MM.1S (cell line): ENCODE measurements around the gene ARL6IP5.

ENCODE experiments used
- DNase-seq: peaks from one replicate; pipeline ENCODE4 v3.0.0-alpha.2; 2015
- H2AFZ ChIP-seq: fragments of 300-600 bp; sonication (generic); 2 replicates; pipeline ENCODE4 v1.6.0; 2016; ENCODE audit warnings: antibody characterized with exemption, low read length
- H3F3A ChIP-seq: fragments of 300-600 bp; sonication (generic); 2 replicates; pipeline ENCODE4 v1.6.1; 2016; ENCODE audit warnings: mild to moderate bottlenecking, antibody characterized with exemption, low read length, moderate library complexity, mixed read lengths; ENCODE audit not compliant: insufficient read depth
- H3K27ac ChIP-seq: fragments of 300-600 bp; sonication (generic); 2 replicates; pipeline ENCODE4 v1.5.1; 2016; ENCODE audit warnings: mild to moderate bottlenecking, low read length
- H3K27me3 ChIP-seq: fragments of 300-600 bp; sonication (generic); replicated peaks from 2 replicates; pipeline ENCODE4 v1.6.0; 2016; ENCODE audit warnings: low read length; ENCODE audit not compliant: insufficient read depth
- H3K36me3 ChIP-seq: fragments of 300-600 bp; sonication (generic); replicated peaks from 2 replicates; pipeline ENCODE4 v1.6.1; 2016; ENCODE audit warnings: mild to moderate bottlenecking, low read length, mixed read lengths; ENCODE audit not compliant: insufficient read depth
- H3K4me1 ChIP-seq: fragments of 300-600 bp; sonication (generic); 2 replicates; pipeline ENCODE4 v1.6.1; 2016; ENCODE audit warnings: low read length, mixed read lengths
- H3K4me2 ChIP-seq: fragments of 300-600 bp; sonication (generic); 2 replicates; pipeline ENCODE4 v1.6.0; 2016; ENCODE audit warnings: low read depth, low read length
- H3K4me3 ChIP-seq: fragments of 300-600 bp; sonication (generic); 2 replicates; pipeline ENCODE4 v1.5.1; 2016; ENCODE audit warnings: low read length, mixed read lengths
- H3K79me2 ChIP-seq: fragments of 300-600 bp; sonication (generic); 2 replicates; pipeline ENCODE4 v1.6.1; 2016; ENCODE audit warnings: mixed run types, low read length, mixed read lengths
- H3K9ac ChIP-seq: fragments of 300-600 bp; sonication (generic); 2 replicates; pipeline ENCODE4 v1.6.1; 2016; ENCODE audit warnings: low read length, mixed read lengths
- H3K9me2 ChIP-seq: fragments of 300-600 bp; sonication (generic); replicated peaks from 2 replicates; pipeline ENCODE4 v1.6.1; 2016; ENCODE audit warnings: mild to moderate bottlenecking, low read length, mixed read lengths; ENCODE audit not compliant: insufficient read depth
- H3K9me3 ChIP-seq: fragments of 300-600 bp; sonication (generic); replicated peaks from 2 replicates; pipeline ENCODE4 v1.6.1; 2016; ENCODE audit warnings: mild to moderate bottlenecking, low read length, mixed read lengths; ENCODE audit not compliant: insufficient read depth
- H4K20me1 ChIP-seq: fragments of 300-600 bp; sonication (generic); 2 replicates; pipeline ENCODE4 v1.6.1; 2016; ENCODE audit warnings: mild to moderate bottlenecking, low read length, moderate library complexity, mixed read lengths; ENCODE audit not compliant: insufficient read depth
- CTCF ChIP-seq: fragments of 300-600 bp; sonication (generic); IDR thresholded peaks from 2 replicates; pipeline ENCODE4 v1.5.1; 2016; ENCODE audit warnings: antibody characterized with exemption, low read length, mixed read lengths
- EZH2 ChIP-seq: fragments of 300-600 bp; sonication (generic); optimal IDR thresholded peaks from 2 replicates; pipeline ENCODE3; 2017; ENCODE audit warnings: low read depth, mild to moderate bottlenecking, antibody characterized with exemption, low read length, mixed read lengths
- EZH2phosphoT487 ChIP-seq: fragments of 300-600 bp; sonication (generic); IDR thresholded peaks from 2 replicates; pipeline ENCODE4 v1.6.1; 2018; ENCODE audit warnings: antibody characterized with exemption, low read length

ARL6IP5 gene

GRCh38 chr3:69066121-69066520 is 18.6 kb upstream of the ARL6IP5 start:
- Histone ChIP-seq H3K27me3 (no peaks in the 10 kb centered on the region), H3K9me3 (no peaks in the 10 kb centered on the region), H3K4me3 (no peak overlapping the region), H3K9me2 (no peaks in the 10 kb centered on the region), H3K79me2 (peaks cover 18% of the 10 kb centered on the region), H2AFZ (no peak overlapping the region), H3K4me1 (no peaks in the 10 kb centered on the region), H4K20me1 (no peaks in the 10 kb centered on the region), H3F3A (no peaks in the 10 kb centered on the region), H3K36me3 (0 out of 2 replicates have a peak, but pooled peaks cover 3% of the 10 kb centered on the region), H3K27ac (no peak overlapping the region), H3K9ac (no peak overlapping the region), H3K4me2 (no peak overlapping the region)
- TF ChIP-seq EZH2phosphoT487 (no peak), EZH2 (no peak), CTCF (no peak)
- DNase-seq = no peak

- Histone ChIP-seq H3K4me2 (no peak overlapping the region), H3K4me3 (no peak overlapping the region), H3K9me2 (no peaks in the 10 kb centered on the region), H3K79me2 (peaks cover 72% of the 10 kb centered on the region), H3K36me3 (peaks cover 9% of the 10 kb centered on the region), H2AFZ (no peak overlapping the region), H3F3A (no peaks in the 10 kb centered on the region), H3K4me1 (peaks cover 4% of the 10 kb centered on the region; the same call in 1 of the 2 replicates), H3K27me3 (no peaks in the 10 kb centered on the region), H4K20me1 (no peaks in the 10 kb centered on the region), H3K9ac (no peak overlapping the region), H3K27ac (no peak overlapping the region), H3K9me3 (no peaks in the 10 kb centered on the region)
- TF ChIP-seq CTCF (no peak), EZH2 (no peak), EZH2phosphoT487 (no peak)
- DNase-seq = no peak
Observed at GRCh38 chr3:69072928-69073327, 11.8 kb upstream of the ARL6IP5 start.

GRCh38 chr3:69079269-69080159 is 5.2 kb upstream of the ARL6IP5 start:
- TF ChIP-seq EZH2phosphoT487 (no peak), CTCF (no peak), EZH2 (no peak)
- no peak for DNase-seq
- Histone ChIP-seq H3K4me2 (peak overlapping the region; percentile 95), H3F3A (peaks cover 40% of the 10 kb centered on the region), H3K9me3 (no peaks in the 10 kb centered on the region), H3K4me3 (peak overlapping the region; percentile 74), H4K20me1 (no peaks in the 10 kb centered on the region), H3K9me2 (no peaks in the 10 kb centered on the region), H3K27me3 (no peaks in the 10 kb centered on the region), H3K4me1 (peaks cover 48% of the 10 kb centered on the region), H3K9ac (peak overlapping the region; percentile 80), H3K36me3 (no peaks in the 10 kb centered on the region; the same call in 1 of the 2 replicates), H3K27ac (no peak overlapping the region; the same call in 1 of the 2 replicates), H3K79me2 (peaks cover 59% of the 10 kb centered on the region), H2AFZ (no peak overlapping the region)
